Endothelial cell (in vitro differentiated cells): ENCODE data around the gene EARS2. TPM values are rescaled to one million over a fixed set of nuclear protein-coding genes. Genes with fewer than 3 reads are reported as not detected.

Experiments
- DNase-seq: peaks from one replicate; pipeline ENCODE4 v3.0.0; 2021; ENCODE audit warnings: low spot score
- H3K27ac Mint-ChIP-seq: one replicate; pipeline ENCODE4 v1.8.0; 2021; ENCODE audit warnings: mixed read lengths, inconsistent platforms; ENCODE audit not compliant: unreplicated experiment
- H3K27me3 Mint-ChIP-seq: one replicate; pipeline ENCODE4 v1.8.0; 2021; ENCODE audit warnings: mild to moderate bottlenecking, moderate library complexity, mixed read lengths, inconsistent platforms; ENCODE audit not compliant: unreplicated experiment
- H3K36me3 Mint-ChIP-seq: one replicate; pipeline ENCODE4 v1.8.0; 2021; ENCODE audit warnings: mild to moderate bottlenecking, low read depth, mixed read lengths, inconsistent platforms; ENCODE audit not compliant: unreplicated experiment
- H3K4me1 Mint-ChIP-seq: one replicate; pipeline ENCODE4 v1.8.0; 2021; ENCODE audit warnings: mild to moderate bottlenecking, mixed read lengths, inconsistent platforms; ENCODE audit not compliant: unreplicated experiment
- H3K4me3 Mint-ChIP-seq: one replicate; pipeline ENCODE4 v1.8.0; 2021; ENCODE audit warnings: mild to moderate bottlenecking, mixed read lengths, inconsistent platforms; ENCODE audit not compliant: unreplicated experiment
- H3K9me3 Mint-ChIP-seq: one replicate; pipeline ENCODE4 v1.8.0; 2021; ENCODE audit warnings: mixed read lengths, inconsistent platforms; ENCODE audit not compliant: unreplicated experiment
- long read RNA-seq: library from polyadenylated mRNA; unstranded; transcript quantifications from one replicate; pipeline ENCODE4 v2.0.0, GENCODE V29; 2020; ENCODE audit not compliant: unreplicated experiment
- total RNA-seq: library from RNA; stranded (reverse); fragmentation: NEBNext Ultra II Directional; extraction: Animal tissue kit (Norgen Biotek cat#: 25700); gene quantifications from one replicate; pipeline ENCODE4 v1.2.1, GENCODE V29; 2021; ENCODE audit not compliant: unreplicated experiment
- TF ChIP-seq, protein P1 (sequence below): fragments of 200-600 bp; sonication (generic); IDR thresholded peaks from one replicate; pipeline ENCODE4 v1.5.0; 2021; ENCODE audit warnings: antibody characterized with exemption; ENCODE audit not compliant: unreplicated experiment

Gene EARS2
- total RNA-seq = 14.1 TPM
- long read RNA-seq, transcript EARS2-201 (9 exons, 3,961 nt) = major isoform, 7 of 9 reads
- long read RNA-seq, partial matches to known transcripts = 0 of 9 reads
- long read RNA-seq, other reads (novel, unspliced or antisense) = 1 of 9 reads

DNA sequence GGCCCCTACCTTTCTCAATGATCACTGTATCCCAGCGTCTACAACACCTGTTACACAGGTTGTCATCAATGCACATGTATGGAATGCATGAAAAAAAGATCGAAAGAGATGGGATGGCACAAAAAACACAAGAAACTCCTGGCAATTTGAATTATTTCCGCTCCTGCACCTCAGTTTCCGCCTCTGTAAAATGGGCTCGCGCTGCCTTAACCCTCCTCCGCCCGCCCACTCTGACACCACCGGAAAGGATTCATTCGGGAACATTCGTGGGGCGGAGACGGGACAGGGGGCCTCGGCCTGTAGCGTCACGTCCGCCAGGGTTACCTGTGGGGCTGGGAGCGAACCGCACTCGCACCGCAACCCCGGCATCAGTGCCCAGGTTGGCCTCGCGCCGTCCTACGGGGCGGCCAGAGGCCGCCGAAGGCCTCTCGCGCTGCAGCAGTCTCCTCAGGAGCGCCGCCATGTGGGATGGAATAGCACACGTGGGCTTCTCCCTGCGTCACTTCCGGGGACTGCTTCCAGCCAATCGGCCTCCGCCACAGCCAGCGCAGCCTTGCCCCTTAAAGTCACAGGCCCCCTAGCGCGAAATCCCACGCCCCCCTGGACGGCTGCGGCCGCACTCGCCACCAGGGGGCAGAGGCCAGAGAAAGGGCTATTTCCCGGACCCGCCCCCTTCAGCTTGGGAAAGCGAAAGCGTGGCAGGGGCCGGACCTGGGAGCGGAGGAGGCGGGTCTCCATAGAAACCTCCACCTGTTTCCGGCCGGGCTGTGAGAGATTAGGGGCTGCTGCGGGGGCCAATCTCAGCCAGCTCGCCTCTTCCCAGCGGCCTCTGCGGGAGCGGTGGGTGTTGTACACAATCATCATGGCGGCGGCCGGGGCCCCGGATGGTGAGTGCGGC lies at the start of gene EARS2, which contains the start of gene UBFD1:
Gene EARS2 (minus strand): TSS at position 470 of the 898 bp plus-strand sequence. CDS start 7 bp downstream, at position 463.
Gene UBFD1 (plus strand): TSS at position 847 of the 898 bp plus-strand sequence. CDS start 16 bp downstream, at position 863.
- H3K27me3 Mint-ChIP-seq = no peaks in the 10 kb centered on the region
- DNase-seq = peak; percentile 100

DNA sequence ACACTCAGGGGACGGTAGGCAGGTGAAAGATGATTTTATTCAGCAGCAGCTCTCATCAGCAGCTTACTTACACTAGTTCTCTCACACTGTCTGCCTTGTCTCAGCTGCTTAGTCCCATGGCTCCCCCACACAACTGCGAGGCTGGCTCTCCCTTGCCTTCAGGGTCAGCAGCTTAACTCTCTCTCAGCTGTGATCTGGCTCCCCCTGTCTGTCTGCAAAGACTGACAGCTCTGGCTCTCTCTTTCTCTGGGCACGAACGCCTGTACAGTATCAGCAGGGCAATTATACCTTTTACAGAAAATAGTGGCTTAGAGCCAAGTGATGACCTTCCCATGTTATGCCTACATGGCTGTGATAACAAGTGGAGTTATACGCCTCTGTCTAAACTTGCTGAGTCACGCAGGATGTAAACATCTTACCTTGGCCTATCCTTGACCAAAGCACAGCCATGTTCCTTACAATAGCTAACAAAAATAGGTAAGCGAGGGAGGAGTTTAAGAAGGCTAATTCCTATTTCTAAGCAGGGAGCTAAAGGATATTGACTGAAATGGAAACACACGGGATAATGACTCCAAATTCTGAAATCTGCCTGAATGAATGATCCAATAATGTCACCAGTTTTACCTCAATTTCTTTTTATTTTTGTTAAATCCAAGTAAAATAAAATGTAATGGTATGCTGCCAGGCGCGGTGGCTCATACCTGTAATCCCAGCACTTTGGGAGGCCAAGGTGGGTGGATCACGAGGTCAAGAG lies 40.0 kb upstream of the EARS2 start:
- Mint-ChIP-seq H3K9me3 (no peaks in the 10 kb centered on the region), H3K36me3 (peaks cover 4% of the 10 kb centered on the region), H3K27me3 (peaks cover 4% of the 10 kb centered on the region), H3K4me1 (no peaks in the 10 kb centered on the region), H3K4me3 (peak overlapping the region; percentile 92), H3K27ac (no peak overlapping the region)
- DNase-seq = peak; percentile 31
- TF ChIP-seq, protein P1, sequence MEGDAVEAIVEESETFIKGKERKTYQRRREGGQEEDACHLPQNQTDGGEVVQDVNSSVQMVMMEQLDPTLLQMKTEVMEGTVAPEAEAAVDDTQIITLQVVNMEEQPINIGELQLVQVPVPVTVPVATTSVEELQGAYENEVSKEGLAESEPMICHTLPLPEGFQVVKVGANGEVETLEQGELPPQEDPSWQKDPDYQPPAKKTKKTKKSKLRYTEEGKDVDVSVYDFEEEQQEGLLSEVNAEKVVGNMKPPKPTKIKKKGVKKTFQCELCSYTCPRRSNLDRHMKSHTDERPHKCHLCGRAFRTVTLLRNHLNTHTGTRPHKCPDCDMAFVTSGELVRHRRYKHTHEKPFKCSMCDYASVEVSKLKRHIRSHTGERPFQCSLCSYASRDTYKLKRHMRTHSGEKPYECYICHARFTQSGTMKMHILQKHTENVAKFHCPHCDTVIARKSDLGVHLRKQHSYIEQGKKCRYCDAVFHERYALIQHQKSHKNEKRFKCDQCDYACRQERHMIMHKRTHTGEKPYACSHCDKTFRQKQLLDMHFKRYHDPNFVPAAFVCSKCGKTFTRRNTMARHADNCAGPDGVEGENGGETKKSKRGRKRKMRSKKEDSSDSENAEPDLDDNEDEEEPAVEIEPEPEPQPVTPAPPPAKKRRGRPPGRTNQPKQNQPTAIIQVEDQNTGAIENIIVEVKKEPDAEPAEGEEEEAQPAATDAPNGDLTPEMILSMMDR = no peak

More for the DNA sequence above, at the start of gene EARS2, which contains the start of gene UBFD1:
- H3K27ac Mint-ChIP-seq = peak within 1 kb of the TSS; percentile 85
- TF ChIP-seq, protein P1 = peak; percentile 96
- peak within 1 kb of the TSS; percentile 94 for H3K4me3 Mint-ChIP-seq
- no peaks in the 10 kb centered on the region for H3K9me3 Mint-ChIP-seq
- H3K4me1 Mint-ChIP-seq = peaks cover 17% of the 10 kb centered on the region
- peaks cover 12% of the 10 kb centered on the region for H3K36me3 Mint-ChIP-seq

DNA sequence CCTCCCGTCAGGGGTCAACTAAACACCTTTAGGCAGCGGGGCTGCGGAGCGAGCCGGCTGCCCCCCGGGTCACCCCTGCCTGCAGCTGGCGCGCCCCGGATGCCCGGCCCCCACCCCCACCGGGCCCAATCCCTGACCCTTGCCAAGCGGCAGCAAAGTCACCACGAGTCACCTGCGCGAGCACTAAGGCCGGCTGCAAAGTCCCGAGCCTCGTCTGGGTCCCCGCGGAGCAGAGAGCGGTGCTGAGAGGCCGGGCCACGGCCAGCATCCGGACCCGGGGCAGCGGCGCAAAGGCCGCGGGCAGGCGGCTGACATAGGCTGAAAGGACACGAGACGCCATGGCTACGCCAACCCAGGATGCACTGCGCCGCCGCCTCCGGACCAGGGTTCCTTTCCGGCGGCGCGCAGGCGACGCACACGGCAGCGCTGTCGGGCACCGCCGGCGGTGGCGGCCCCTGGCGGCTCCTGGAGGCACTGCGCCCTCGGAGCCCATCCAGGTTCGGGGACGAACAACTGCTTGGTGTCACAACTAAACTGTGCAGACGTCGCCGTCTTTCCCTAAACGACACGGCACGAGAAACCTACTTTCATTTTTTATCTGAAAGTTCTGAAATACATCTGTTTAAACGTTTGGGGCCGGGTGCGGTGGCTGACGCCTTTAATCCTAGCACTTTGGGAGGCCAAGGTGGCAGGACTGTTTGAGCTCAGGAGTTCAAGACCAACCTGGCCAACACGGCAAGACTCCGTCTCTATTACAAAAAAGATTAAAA lies 39.0 kb upstream of the EARS2 start, which contains the start of gene NDUFAB1:
Gene NDUFAB1 (minus strand): TSS at position 366 of the 770 bp plus-strand sequence. CDS start 26 bp downstream, at position 340.
- DNase-seq = peak; percentile 96
- H3K27ac Mint-ChIP-seq = peak within 1 kb of the TSS; percentile 75
- no peaks in the 10 kb centered on the region for H3K4me1 Mint-ChIP-seq
- H3K9me3 Mint-ChIP-seq = no peaks in the 10 kb centered on the region
- TF ChIP-seq, protein P1 = peak; percentile 98
- peak within 1 kb of the TSS; percentile 92 for H3K4me3 Mint-ChIP-seq
- peaks cover 7% of the 10 kb centered on the region for H3K27me3 Mint-ChIP-seq
- H3K36me3 Mint-ChIP-seq = peaks cover 11% of the 10 kb centered on the region

DNA sequence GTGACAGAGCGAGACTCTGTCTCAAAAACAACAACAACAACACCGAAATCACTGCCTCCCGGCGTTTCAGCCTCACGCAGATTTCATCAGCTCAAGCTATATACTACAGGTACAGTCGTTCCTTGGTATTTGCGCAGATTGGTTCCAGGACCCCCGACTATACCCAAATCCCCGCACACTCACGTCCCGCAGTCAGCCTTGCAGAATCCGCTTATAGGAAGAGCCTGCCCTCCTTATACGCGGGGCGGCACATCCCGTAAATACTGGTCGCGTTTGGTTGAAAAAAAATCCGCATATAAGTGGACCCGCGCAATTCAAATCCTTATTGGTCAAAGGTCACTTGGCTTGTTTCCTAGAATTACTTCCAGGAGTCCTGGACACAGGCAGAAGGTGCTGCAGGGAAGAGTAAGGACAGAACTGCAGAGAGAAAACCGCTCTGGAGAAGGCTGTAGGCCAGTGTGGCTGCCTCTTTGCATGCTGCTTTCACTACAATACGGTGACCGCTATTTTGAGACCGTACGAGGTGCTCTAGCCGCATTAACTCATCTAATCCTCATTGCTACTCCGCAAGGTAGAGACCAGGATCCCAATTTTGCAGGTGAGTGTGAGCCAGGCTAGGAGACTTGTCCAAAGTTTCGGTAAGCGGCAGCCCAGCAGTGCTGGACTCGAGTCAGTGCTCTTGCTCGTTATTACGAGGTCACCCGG lies 38.2 kb upstream of the EARS2 start:
- Mint-ChIP-seq H3K9me3 (no peaks in the 10 kb centered on the region), H3K27me3 (peaks cover 10% of the 10 kb centered on the region), H3K27ac (peak overlapping the region; percentile 24), H3K36me3 (peaks cover 14% of the 10 kb centered on the region), H3K4me3 (peak overlapping the region; percentile 89), H3K4me1 (no peaks in the 10 kb centered on the region)
- peak; percentile 6 for DNase-seq
- TF ChIP-seq, protein P1 = no peak
